IPS-NIHi7 (cell line): ENCODE results near the gene RHOA.
"Not testable (repeated sequence)": the region's sequence is repeated elsewhere in the genome, so short reads cannot be mapped to it uniquely, and the experiment has no call there.

Experiments
- DNase-seq: peaks from one replicate; pipeline ENCODE4 v3.0.0; 2012; ENCODE audit warnings: mixed read lengths; ENCODE audit errors: extremely low spot score

Gene RHOA

DNA sequence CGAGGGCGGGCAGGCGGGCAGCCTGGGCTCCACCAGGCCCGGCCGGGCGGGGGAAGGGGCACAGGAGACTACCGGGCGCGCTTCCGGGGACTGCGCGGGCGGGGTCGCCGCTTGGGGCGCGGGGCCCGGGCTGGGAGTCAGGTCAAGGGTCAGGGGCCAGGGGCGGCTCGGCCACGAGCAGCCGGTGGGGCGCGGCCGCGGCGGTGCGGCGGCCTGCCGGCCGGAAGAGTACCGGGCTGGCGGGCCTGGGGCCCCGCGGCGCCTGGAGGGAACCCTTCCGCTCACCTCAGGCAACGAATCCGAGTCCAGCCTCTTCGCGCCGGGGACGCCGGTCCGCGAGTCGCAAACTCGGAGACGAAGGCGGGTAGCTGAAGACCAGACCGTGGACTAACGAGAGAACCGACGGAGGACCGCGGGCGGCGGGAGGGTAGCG, 225 bp downstream of the RHOA start:
- DNase-seq, result peak; percentile 65

DNA sequence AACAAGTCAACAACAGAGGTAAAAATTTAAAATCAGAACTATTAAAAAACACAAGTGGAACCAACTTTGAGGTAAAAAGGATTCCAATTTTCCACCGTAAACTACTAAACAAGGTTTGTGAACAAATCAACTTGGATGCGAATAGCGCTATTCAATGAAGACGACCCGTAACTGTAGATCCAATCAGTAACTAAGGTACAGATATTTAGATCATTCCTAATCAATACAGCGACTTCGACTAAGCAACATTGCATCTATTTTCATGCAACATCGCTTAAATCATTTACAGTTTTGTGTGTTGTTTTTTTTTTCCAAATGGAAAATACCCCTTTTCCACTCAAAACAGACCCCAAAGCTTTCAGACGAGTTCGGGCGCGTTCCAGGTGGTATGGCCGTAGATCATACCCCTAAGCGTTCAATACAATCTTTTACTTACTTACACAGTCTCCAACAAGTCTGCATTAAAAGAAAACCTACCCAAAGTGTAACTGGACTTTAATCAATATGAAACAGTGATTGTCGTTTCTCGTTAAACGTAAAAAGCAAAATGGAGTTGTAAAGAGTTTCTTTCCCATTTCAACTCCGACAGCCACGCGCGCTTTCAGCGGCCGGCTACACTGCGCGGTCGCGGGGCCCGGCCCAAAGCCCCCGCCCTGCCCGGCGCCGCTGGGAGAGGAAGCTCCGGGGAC, 786 bp downstream of the RHOA start:
- DNase-seq, result no peak

DNA sequence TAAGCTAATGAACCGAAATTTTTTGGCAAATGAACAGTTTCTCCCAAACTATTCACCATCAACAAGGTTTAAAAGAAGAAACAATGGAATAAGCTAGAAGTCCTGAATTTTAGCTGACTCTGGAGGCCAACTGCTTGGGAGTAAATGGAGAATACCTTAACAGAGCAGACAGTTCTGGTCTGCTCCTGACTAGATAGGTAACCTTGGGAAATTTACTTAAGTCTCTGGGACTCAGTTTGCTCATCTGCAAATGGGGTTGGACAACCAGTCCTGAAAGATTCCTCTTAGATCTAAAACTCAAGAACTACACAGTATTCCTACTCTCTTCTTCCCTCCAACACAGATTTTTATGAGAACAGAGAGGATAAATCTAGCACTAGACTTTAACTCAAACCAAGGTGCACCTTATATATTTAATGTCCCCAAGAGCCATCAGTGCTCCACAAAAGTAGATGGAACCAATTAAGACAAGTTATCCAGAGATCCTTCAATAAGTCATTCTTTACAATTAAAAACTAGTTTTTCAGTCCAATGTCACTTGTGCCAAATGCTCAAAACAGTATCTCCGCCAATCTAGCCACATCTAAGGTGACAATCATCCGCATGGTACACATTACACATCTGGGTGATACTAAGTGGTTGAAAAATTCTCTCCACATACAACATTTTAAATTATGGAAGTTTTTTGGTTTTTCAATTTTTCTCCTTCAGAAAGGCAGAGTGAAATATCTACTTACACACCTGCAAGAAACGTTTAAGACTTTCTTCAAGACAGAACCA, 1.5 kb downstream of the RHOA start:
- DNase-seq, result no peak

DNA sequence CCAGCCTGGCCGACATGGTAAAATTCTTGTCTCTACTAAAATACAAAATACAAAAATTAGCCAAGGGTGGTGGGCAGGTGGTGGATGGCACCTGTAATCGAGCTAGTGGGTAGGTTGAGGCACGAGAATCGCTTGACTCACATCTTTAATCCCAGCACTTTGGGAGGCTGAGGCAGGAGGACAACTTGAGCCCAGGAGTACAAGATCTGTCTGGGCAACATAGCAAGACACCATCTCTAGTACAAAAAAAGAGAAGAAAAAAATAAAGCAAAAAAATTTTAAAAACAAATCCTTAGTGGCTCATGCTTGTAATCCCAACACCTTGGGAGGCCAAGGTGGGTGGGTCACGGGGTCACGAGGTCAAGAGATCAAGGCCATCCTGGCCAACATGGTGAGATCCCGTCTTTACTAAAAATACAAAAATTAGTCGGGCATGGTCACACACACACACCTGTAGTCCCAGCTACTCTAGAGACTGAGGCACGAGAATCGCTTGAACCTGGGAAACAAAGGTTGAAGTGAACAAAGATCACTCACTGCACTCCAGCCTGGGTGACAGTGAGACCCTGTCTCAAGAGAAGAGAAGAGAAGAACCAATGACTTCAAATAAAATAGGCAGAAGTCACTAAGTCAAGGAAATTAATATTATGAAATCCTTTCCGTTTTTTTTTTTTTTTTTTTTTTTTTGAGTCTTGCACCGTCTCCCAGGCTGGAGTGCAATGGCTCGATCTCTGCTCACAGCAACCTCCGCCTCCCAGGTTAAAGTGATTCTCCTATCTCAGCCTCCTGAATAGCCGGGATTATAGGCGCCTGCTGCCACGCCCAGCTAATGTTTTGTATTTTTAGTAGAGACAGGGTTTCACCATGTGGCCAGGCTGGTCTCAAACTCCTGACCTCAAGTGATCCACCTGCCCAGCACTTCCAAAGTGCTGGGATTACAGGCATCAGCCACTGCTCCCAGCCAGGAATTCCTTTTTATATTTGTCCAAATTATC, 4.9 kb downstream of the RHOA start:
- DNase-seq, result no peak

DNA sequence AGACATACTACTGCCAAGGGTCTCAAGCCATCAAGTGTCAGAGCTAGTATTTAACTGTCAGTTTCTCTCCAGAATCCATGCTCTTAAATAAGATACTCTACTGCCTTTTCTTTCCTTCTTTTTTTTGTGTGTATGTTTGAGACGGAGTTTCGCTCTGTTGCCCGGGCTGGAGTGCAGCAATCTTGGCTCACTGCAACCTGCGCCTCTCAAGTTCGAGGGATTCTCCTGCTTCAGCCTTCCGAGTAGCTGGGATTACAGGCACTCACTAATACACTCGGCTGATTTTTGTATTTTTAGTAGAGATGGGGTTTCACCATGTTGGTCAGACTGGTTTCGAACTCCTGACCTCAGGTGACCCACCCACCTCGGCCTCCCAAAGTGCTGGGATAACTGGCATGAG, 6.2 kb downstream of the RHOA start:
- not testable (repeated sequence) for DNase-seq

DNA sequence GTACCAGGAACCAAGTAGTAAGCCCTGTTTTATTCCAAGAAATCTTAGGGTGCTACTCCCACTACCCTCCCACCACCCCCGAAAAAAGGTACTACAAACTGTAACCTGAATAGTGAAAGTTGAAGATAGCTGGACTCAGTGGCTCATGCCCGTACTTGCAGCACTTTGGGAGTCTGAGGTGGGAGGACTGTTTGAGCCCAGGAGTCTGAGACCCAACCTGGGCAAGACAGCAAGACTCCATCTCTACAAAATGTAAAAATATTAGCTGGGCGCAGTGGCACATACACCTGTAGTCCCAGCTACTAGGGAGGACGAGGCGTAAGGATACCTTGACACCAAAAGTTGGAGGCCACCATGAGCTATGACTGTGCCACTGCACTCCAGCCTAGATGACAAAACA, 7.9 kb downstream of the RHOA start:
- DNase-seq, result no peak

DNA sequence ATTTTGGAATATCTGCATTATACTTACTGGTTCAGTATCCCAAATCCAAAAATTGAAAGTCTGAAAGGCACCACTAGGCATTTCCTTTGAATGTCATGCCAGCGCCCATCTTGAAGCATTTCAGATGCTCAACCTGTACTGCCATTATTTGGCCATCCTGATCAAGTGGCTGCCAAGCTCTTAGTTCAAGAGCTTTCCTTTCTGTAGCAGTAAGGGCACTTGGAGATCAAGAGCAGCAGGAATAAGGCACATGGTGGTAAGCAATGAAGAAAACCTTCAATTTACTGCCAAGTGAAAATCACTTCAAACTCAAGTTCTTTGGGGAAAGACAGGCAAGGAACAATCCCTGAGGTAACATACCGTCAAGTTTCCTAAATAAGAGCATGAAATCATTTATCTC, 10.0 kb downstream of the RHOA start:
- no peak for DNase-seq

DNA sequence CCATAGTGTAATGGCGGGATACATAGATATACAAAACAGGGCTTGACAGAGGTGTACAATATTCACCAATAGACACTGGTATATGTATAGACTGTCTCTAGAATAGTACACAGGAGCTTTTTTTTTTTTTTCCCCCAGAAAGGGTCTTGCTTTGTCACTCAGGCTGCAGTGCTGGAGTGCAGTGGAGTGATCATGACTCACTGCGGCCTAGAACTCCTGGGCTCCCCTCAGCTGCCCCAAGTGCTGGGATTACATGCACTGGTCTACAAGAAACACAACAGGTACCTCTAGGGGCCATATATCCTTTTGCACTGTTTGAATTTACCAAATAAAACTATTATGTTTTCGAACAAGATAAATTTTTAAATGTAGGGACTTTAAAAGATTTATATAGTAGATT, 12.3 kb downstream of the RHOA start:
- no peak for DNase-seq

DNA sequence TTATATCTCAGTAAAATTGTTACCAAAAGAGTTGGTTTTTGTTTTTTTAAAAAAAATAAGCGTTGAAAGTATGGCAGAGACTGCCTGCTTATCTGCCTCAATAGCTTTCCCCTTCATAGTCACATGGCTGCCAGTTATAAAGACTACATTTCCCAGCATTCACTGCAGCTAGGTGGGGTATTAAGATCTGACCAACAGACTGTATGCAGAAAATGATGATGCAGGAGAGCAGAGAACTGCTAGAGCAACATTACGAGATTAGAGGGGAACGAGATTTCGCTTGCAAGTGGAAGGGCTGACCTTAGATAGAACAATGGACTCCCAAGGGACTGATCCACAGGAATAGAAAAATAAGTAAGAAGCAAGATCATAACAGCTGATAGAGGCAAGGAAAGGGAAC, 14.3 kb downstream of the RHOA start:
- DNase-seq, result no peak

DNA sequence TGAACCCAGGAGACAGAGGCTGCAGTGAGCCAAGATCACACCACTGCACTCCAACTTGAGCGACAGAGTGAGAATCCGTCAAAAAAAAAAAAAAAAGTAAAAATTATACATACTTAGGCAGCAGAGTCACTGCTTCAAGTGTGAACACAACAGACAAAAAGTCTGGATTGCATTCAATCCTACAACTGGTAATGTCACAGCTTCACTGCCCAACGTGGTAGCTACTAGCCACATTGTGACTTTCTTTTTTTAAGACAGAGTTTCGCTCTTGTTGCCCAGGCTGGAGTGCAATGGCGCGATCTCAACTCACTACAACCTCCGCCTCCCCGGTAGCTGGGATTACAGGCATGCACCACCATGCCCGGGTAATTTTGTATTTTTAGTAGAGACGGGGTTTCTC, 20.5 kb downstream of the RHOA start:
- not testable (repeated sequence) for DNase-seq

DNA sequence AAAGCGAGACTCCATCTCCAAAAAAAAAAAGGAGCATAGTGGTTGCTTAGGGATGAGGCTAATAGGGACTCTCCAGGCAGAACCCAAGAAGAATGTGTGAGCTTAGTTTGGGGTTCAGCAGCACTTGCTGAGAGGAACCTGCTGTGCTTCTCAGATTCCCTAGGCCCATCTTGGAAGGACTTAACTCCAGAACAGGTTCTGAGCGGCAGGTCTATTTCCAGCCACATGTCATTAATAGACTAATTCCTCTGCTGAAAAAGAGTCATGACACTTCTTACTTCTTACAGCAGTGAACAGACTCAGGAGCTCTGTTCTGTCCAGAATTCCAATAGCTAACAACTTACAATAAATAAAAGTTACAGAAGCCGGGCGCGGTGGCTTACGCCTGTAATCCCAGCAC, 22.5 kb downstream of the RHOA start:
- DNase-seq, result no peak

DNA sequence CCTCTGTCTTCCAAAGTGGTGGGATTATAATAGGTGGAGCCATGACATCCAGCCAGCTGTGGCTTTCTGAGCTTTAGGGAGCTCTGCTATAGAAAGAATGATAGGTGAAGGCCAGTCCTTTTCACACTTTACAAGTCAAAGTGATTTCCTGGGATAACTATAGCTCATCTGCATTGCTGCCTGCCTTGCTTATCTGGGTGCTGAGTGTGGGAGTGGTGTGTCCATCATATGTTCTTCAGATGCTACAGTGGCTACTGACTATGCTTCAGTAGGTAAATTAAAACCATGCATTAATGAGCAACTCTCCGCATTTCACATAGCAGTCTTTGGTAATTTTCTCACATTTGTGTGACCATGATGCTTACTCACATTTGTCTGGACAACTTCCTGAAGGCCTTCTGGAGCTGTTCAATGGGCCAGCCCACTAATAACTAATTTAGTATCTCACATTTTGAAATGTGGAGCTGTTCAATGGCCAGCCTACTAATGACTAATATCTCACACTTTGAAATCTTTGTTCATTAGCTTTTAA, 23.4 kb downstream of the RHOA start:
- no peak for DNase-seq

DNA sequence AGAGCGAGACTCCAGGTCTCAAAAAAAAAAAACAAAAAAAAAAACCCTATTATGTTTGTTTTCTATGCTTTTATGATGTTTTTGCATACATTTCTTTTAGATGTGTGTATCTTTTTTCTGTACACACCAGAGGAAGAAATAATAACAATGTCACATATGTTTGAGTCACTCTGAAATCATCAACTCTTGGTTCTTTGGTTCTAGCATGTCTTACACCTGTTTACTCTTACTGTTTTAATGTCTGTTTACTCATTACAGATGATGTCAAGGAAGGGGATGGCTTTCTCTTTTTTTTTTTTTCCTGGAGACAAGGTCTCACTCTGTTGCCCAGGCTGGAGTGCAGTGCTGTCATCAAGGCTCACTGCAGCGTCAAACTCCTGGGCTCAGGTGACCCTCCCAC, 24.1 kb downstream of the RHOA start:
- no peak for DNase-seq

DNA sequence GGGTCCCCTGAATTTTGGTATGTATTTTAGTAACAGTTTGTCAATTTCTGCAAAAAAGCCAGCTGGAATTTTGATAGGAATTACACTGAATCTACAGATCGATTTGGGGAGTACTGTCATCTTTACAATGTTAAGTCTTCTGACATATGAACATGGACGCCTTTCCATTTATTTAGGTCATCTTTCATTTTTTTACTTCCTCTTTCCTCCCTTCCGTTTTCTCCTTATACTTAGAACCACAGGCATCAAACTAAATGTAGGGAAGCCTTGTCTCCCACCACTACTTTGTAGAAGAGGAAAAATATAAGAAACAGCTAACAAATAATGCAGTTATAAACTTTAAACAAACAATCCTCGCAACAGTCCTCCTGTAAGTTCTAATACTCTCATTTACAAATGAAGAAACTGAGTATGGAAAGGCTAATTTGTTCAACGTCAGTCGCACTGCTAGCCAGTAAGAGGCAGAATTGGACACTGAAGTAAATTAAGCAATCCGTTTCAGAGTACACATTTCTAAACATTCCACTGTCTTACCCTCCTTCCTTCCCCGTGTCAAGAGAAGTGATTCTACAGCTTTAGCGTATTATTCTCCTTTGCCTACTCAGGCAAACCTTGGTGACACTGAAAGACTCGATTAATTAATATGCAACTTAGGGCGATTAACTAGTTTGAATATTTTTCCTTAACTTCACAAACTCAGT, 25.6 kb downstream of the RHOA start:
- no peak for DNase-seq

DNA sequence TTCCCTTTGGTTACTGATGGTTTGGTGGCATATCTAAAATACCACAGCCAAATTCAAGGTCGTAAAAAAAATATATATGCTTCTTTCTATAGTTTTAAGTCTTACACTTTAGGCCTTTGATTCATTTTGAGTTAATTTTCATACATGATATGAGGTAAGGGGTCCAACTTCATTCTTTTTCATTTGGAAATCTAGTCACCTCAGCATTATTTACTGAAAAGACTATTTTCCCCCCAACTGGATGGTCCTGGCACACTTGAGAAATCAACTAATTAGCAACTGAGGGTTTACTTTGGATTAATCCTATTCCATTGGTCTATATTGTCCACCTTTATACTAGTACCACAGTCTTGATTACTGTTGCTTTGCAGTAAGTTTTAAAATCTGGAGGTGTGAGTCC, 26.2 kb downstream of the RHOA start:
- no peak for DNase-seq

DNA sequence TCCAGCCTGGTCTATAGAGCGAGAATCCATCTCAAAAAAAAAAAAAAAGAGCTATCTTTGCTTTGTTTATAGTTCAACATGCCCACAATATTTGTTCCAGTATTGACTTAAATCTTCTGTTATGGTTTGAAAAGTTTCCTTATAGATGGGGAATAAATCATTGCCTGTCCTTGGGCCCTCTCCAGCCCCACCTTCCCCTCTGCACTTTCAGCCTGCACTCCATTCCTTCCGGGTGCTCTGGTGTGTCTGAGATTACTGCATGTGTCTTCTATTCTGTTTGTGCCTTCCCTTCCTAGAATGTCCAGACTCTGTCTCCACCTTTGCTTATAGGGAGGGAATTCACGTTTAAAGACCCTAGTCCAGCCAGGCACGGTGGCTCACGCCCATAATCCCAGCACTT, 28.4 kb downstream of the RHOA start:
- no peak for DNase-seq

DNA sequence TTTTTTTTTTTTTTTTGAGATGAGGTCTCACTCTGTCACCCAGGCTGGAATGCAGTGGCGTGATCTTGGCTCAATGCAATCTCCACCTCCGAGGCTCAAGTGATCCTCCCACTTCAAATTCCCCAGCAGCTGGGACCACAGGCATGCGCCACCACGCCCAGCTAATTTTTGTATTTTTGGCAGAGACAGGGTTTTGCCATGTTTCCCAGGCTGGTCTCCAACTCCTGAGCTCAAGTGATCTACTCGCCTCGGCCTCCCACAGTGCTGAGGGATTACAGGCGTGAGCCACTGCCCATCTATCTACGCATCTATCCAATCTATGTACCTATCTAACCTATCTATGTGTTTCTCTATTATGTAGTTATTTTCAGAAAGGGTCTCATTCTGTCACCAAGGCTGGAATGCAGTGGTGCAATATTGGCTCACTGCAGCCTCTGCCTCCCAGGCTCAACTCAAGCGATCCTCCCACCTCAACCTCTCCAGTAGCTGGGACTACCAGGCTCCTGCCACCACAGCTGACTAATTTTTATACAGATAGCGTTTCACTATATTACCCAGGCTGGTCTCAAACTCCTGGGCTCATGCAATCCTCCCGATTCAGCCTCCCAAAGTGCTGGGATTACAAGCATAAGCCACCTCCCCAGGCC, 33.4 kb downstream of the RHOA start:
- DNase-seq, result no peak

DNA sequence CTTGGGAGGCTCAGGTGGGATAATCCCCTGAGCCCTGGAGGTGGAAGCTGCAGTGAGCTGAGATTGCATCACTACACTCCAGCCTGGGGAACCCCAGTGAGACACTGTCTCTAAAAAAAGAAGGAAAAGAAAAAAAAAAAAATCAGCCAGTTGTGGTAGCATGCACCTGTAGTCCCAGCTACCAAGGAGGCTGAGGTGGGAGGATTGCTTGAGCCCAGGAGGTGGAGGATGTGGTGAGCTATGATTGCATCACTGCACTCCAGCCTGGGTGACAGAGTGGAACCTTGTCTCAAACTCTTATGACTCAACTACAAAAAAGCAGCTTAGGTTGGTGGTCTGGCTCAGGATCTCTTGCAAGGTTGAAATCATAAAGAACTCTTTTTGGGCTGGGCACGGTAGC, 34.3 kb downstream of the RHOA start:
- DNase-seq, result no peak

DNA sequence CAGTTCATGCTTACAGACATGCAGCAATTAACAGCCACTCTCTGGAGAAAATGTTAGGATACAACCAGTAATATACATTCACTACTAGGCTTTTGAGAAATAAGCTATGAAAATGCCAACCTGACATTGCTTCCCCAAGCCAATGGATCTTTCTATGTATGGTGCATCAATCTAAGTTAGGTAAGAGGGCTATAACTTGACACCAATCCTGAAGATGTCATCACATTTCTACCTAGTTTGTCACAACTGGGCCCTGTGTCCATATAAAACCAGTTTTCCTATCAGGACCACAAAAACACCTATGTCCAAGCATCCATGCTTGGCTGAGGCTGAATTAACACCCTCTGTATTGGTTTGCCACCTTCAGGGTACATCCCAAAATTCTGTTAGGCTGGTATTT, 39.8 kb downstream of the RHOA start:
- DNase-seq, result no peak

DNA sequence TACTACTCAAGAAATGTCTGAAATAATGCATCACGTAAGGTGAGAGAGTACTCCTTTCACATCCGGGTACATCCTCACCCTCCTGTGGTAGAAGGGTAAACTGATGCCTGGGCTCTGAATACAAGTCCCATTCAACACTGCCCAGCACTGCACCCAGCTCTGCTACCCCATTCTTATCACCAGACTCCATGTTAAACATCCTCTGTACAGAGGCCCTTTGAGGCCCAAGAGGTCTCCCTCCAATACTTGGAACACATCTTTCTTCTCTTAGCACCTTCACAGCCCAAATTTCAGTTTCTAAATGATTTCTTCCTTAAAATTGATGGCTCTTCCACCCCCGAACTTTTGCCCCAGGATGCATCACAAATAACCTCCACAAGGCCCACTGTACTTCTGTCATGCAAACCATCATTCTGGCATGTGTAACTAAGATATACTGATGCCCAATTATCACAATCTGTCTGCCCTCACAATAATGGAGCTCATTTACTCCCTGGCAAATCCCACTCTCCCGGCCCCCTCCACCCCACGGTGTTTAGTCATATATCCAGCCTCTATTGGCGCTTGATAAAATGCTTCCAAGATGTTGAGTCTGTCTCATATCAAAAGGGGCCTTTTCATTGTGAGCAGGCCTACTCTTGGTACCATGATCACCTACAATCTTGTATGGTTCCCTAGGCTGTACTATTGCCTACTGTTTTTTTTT, 41.0 kb downstream of the RHOA start:
- no peak for DNase-seq
